Measurements from ENCODE around the gene RERE.
A peak's percentile ranks its signal among the peaks of the same experiment; 100 is the strongest.

- TF ChIP-seq CTCF (IDR thresholded peaks at IDR 0.05) (peak; percentile 32 to 68 (median 49)), POLR2A (IDR thresholded peaks at IDR 0.05) (no peak)
Measured at GRCh38 chr1:8351693-8352470, 465.6 kb downstream of the RERE start.

All from heart left ventricle (tissue), 13 donors.